PC-3 (cell line): Measurements from ENCODE around the gene FUT3. TPM values are rescaled to one million over a fixed set of nuclear protein-coding genes. Genes with fewer than 3 reads are reported as not detected.
A peak's percentile ranks its signal among the peaks of the same experiment; 100 is the strongest.

Experiments used
- ATAC-seq: fragments of 200-7000 bp; cut with Tn5 transposase; 2 replicates; pipeline ENCODE4 v1.9.1; 2020; ENCODE audit warnings: mild to moderate bottlenecking, moderate library complexity
- BruUV-seq: library from RNA; stranded (reverse); fragments of 400-500 nt; replicated peaks from 2 replicates; lab custom pipeline; 2021; lab: Mats Ljungman, UMichigan
- CTCF ChIA-PET: fragments of 300-600 bp; sonication (Branson Sonifier 250); formaldehyde crosslinking; loops from one replicate; lab custom pipeline; 2022; ENCODE audit warnings: antibody characterized with exemption; lab: Charles Lee
- POLR2A ChIA-PET: fragments of 300-600 bp; sonication (Branson Sonifier 250); formaldehyde crosslinking; loops from one replicate; lab custom pipeline; 2022; ENCODE audit warnings: antibody characterized with exemption; ENCODE audit not compliant: unreplicated experiment; lab: Charles Lee
- DNase-seq: peaks from one replicate; pipeline ENCODE4 v3.0.0-alpha.2; 2015
- H2AFZ ChIP-seq: fragments of 300-600 bp; sonication (generic); 2 replicates; pipeline ENCODE4 v1.6.0; 2016; ENCODE audit warnings: antibody characterized with exemption, low read length
- H3F3A ChIP-seq: fragments of 300-600 bp; sonication (generic); one replicate; pipeline ENCODE4 v1.6.0; 2017; ENCODE audit warnings: antibody characterized with exemption, low read length, control low read depth, mild to moderate bottlenecking; ENCODE audit not compliant: unreplicated experiment
- H3K27ac ChIP-seq: fragments of 300-600 bp; sonication (generic); 2 replicates; pipeline ENCODE4 v1.5.1; 2016; ENCODE audit warnings: mild to moderate bottlenecking, low read length
- H3K27me3 ChIP-seq: fragments of 300-600 bp; sonication (generic); 2 replicates; pipeline ENCODE4 v1.6.1; 2016; ENCODE audit warnings: low read length, mixed read lengths
- H3K36me3 ChIP-seq: fragments of 300-600 bp; sonication (generic); 2 replicates; pipeline ENCODE4 v1.6.1; 2016; ENCODE audit warnings: low read depth, mixed run types, low read length, mixed read lengths
- H3K4me1 ChIP-seq: fragments of 300-600 bp; sonication (generic); 2 replicates; pipeline ENCODE4 v1.5.1; 2016; ENCODE audit warnings: low read length; ENCODE audit not compliant: insufficient read depth
- H3K4me2 ChIP-seq: fragments of 300-600 bp; sonication (generic); 2 replicates; pipeline ENCODE4 v1.6.0; 2016; ENCODE audit warnings: low read length
- H3K4me3 ChIP-seq: fragments of 300-600 bp; sonication (generic); 2 replicates; pipeline ENCODE4 v1.5.1; 2016; ENCODE audit warnings: mild to moderate bottlenecking, low read length, mixed read lengths
- H3K79me2 ChIP-seq: fragments of 300-600 bp; sonication (generic); 2 replicates; pipeline ENCODE4 v1.6.1; 2017; ENCODE audit warnings: low read length, mixed read lengths
- H3K9ac ChIP-seq: fragments of 300-600 bp; sonication (generic); 2 replicates; pipeline ENCODE4 v1.6.0; 2016; ENCODE audit warnings: mild to moderate bottlenecking, low read length
- H3K9me2 ChIP-seq: fragments of 300-600 bp; sonication (generic); replicated peaks from 2 replicates; pipeline ENCODE4 v1.6.1; 2016; ENCODE audit warnings: mixed run types, low read length, mixed read lengths
- H3K9me3 ChIP-seq: fragments of 300-600 bp; sonication (generic); 2 replicates; pipeline ENCODE4 v1.6.1; 2016; ENCODE audit warnings: low read length, mixed read lengths
- H4K20me1 ChIP-seq: fragments of 300-600 bp; sonication (generic); 2 replicates; pipeline ENCODE4 v1.6.1; 2016; ENCODE audit warnings: low read length, mixed read lengths
- CTCF ChIP-seq: fragments of 300-600 bp; sonication (generic); conservative IDR thresholded peaks from 2 replicates; pipeline ENCODE4 v1.5.1; 2017; ENCODE audit warnings: antibody characterized with exemption, low read depth, mild to moderate bottlenecking, low read length
- EZH2 ChIP-seq: fragments of 300-600 bp; sonication (generic); IDR thresholded peaks from one replicate; pipeline ENCODE4 v1.6.1; 2017; ENCODE audit warnings: antibody characterized with exemption, mild to moderate bottlenecking, low read length; ENCODE audit not compliant: unreplicated experiment
- EZH2phosphoT487 ChIP-seq: fragments of 300-600 bp; sonication (generic); IDR thresholded peaks from 2 replicates; pipeline ENCODE4 v1.6.1; 2018; ENCODE audit warnings: mild to moderate bottlenecking, antibody characterized with exemption, low read length, borderline replicate concordance
- intact Hi-C: fragments of 100-400 bp; cut with micrococcal nuclease; formaldehyde crosslinking; loops from 2 replicates; pipeline ENCODE4 v1.9.0; 2023
- total RNA-seq: library from RNA; depleted of rRNA; stranded (reverse); fragments of >200 nt; gene quantifications from 2 replicates; pipeline ENCODE4 v1.2.3, GENCODE V29; 2014

Gene FUT3
- total RNA-seq, 1 experiment from 2014 or later, result 7.7 TPM

- Histone ChIP-seq H3K4me3 (no peak overlapping the region), H4K20me1 (no peaks in the 10 kb centered on the region), H3K4me2 (no peak overlapping the region), H2AFZ (no peak overlapping the region), H3F3A (no peaks in the 10 kb centered on the region), H3K4me1 (peaks cover 12% of the 10 kb centered on the region), H3K27ac (no peak overlapping the region), H3K27me3 (no peaks in the 10 kb centered on the region), H3K9me2 (no peaks in the 10 kb centered on the region), H3K9me3 (no peaks in the 10 kb centered on the region), H3K9ac (no peak overlapping the region), H3K36me3 (no peaks in the 10 kb centered on the region), H3K79me2 (no peaks in the 10 kb centered on the region)
- TF ChIP-seq CTCF (no peak), EZH2 (no peak), EZH2phosphoT487 (no peak)
- ChIA-PET CTCF (interaction anchor here (0.6 kb wide), 1 partner anchor 97 kb away, joined by 4 read pairs; no protein-coding TSS in a partner anchor), POLR2A (no interaction called here)
- intact Hi-C loops, result no loop called here
- no peak for DNase-seq
- no peak for ATAC-seq
- no TSS peak for BruUV-seq
Measured at GRCh38 chr19:5806905-5807304, 44.3 kb downstream of the FUT3 start.

GRCh38 chr19:5806133-5806489 lies 45.1 kb downstream of the FUT3 start:
- TF ChIP-seq EZH2 (no peak), CTCF (no peak), EZH2phosphoT487 (no peak)
- peak overlapping the region; percentile 66 for H3K4me2 ChIP-seq
- peak overlapping the region; percentile 51; the same call in 1 of the 2 replicates for H3K4me3 ChIP-seq
- no TSS peak for BruUV-seq
- ChIA-PET POLR2A (no interaction called here), CTCF (no interaction called here)
- H3K9ac ChIP-seq, result no peak overlapping the region
- no peak overlapping the region for H3K27ac ChIP-seq
- ATAC-seq (no peak), DNase-seq (no peak)
- H2AFZ ChIP-seq, result no peak overlapping the region
- H3K4me1 ChIP-seq, result peaks cover 12% of the 10 kb centered on the region
- no peaks in the 10 kb centered on the region for H3K79me2 ChIP-seq
- H4K20me1 ChIP-seq, result no peaks in the 10 kb centered on the region
- no peaks in the 10 kb centered on the region for H3F3A ChIP-seq
- no peaks in the 10 kb centered on the region for H3K27me3 ChIP-seq
- H3K9me3 ChIP-seq, result no peaks in the 10 kb centered on the region
- H3K36me3 ChIP-seq, result no peaks in the 10 kb centered on the region
- intact Hi-C loops, result no loop called here
- H3K9me2 ChIP-seq, result no peaks in the 10 kb centered on the region

- no peaks in the 10 kb centered on the region for H3F3A ChIP-seq
- no peaks in the 10 kb centered on the region for H3K36me3 ChIP-seq
- no peaks in the 10 kb centered on the region for H3K79me2 ChIP-seq
- no peaks in the 10 kb centered on the region for H3K9me3 ChIP-seq
- no TSS peak for BruUV-seq
- peak overlapping the region; percentile 51 for H3K4me3 ChIP-seq
- H3K9me2 ChIP-seq, result no peaks in the 10 kb centered on the region
- peak overlapping the region; percentile 66 for H3K4me2 ChIP-seq
- H3K9ac ChIP-seq, result no peak overlapping the region
- no peak overlapping the region for H3K27ac ChIP-seq
- DNase-seq (peak; percentile 82), ATAC-seq (peak; percentile 51)
- CTCF ChIA-PET, result no interaction called here
- intact Hi-C loops, result loop anchor here (2.0 kb wide), 1 partner anchor 87 kb away; no protein-coding TSS in a partner anchor
- POLR2A ChIA-PET, result no interaction called here
- peaks cover 12% of the 10 kb centered on the region for H3K4me1 ChIP-seq
- no peak for TF ChIP-seq EZH2phosphoT487
- peak; percentile 96 for TF ChIP-seq CTCF
- H2AFZ ChIP-seq, result peak overlapping the region; percentile 60
- no peaks in the 10 kb centered on the region for H3K27me3 ChIP-seq
- no peaks in the 10 kb centered on the region for H4K20me1 ChIP-seq
Measured at GRCh38 chr19:5805462-5806132, 45.7 kb downstream of the FUT3 start.
